GM12878 (cell line): ENCODE measurements around the gene DNMT3B. TPM values are rescaled to one million over a fixed set of nuclear protein-coding genes. Genes with fewer than 3 reads are reported as not detected.

Source experiments
- ATAC-seq: fragments of 200-7000 bp; cut with Tn5 transposase; 3 replicates; pipeline ENCODE4 v1.9.1; 2020; ENCODE audit warnings: mild to moderate bottlenecking, moderate library complexity
- BruUV-seq: library from RNA; stranded (reverse); fragments of 400-500 nt; replicated peaks from 2 replicates; lab custom pipeline; 2021; lab: Mats Ljungman, UMichigan
- CTCF ChIA-PET: fragments of 300-600 bp; sonication (Branson Sonifier 250); formaldehyde crosslinking; extraction: SDS; loops from one replicate; lab custom pipeline; 2021; ENCODE audit warnings: inconsistent platforms; lab: Yijun Ruan, JAX
- POLR2A ChIA-PET: fragments of 350-600 bp; formaldehyde crosslinking; extraction: SDS; loops from one replicate; lab custom pipeline; 2021; ENCODE audit warnings: inconsistent platforms; lab: Charles Lee
- RAD21 ChIA-PET: fragments of 300-600 bp; sonication (Branson Sonifier 250); formaldehyde crosslinking; loops from one replicate; lab custom pipeline; 2023; ENCODE audit warnings: antibody characterized with exemption; ENCODE audit not compliant: unreplicated experiment; lab: Charles Lee
- SMC1A ChIA-PET: fragments of 300-600 bp; sonication (Branson Sonifier 250); formaldehyde crosslinking; loops from one replicate; lab custom pipeline; 2023; ENCODE audit not compliant: unreplicated experiment, uncharacterized antibody; lab: Charles Lee
- DNase-seq: peaks from one replicate; pipeline ENCODE4 v3.0.0-alpha.2; 2011; ENCODE audit warnings: low read depth, low spot score
- FAIRE-seq: peaks from 3 replicates; lab custom pipeline; 2011; peaks lifted over from hg19 to GRCh38; lab: Jason Lieb, UNC
- H2AFZ ChIP-seq: 2 replicates; pipeline ENCODE4 v1.6.0; 2011; ENCODE audit warnings: low read depth, low read length, control low read depth; ENCODE audit not compliant: control insufficient read depth
- H3K27ac ChIP-seq: 2 replicates; pipeline ENCODE4 v1.5.1; 2011; ENCODE audit warnings: control low read depth; ENCODE audit not compliant: control insufficient read depth, insufficient read depth
- H3K27me3 ChIP-seq, 2 experiments: replicated peaks in 1 of 2; 2 replicates each; pipeline versions ENCODE4 v1.6.0 to v1.6.1; 2011; ENCODE audit warnings: low read length in 1 of 2; ENCODE audit not compliant: control insufficient read depth in 2 of 2, insufficient read depth in 2 of 2
- H3K36me3 ChIP-seq, 2 experiments: 2 replicates each; pipeline ENCODE4 v1.5.1; 2011; ENCODE audit warnings: low read length in 1 of 2; ENCODE audit not compliant: control insufficient read depth in 2 of 2, insufficient read depth in 2 of 2
- H3K4me1 ChIP-seq: 2 replicates; pipeline ENCODE4 v1.6.1; 2011; ENCODE audit warnings: mild to moderate bottlenecking, low read length, moderate library complexity, mixed read lengths; ENCODE audit not compliant: control insufficient read depth, insufficient read depth
- H3K4me2 ChIP-seq: 2 replicates; pipeline ENCODE4 v1.6.0; 2011; ENCODE audit warnings: control low read depth; ENCODE audit not compliant: control insufficient read depth, insufficient read depth
- H3K4me3 ChIP-seq: fragments of 200-600 bp; sonication (generic); 2 replicates; pipeline ENCODE4 v1.5.1; 2016
- H3K79me2 ChIP-seq: 2 replicates; pipeline ENCODE4 v1.6.0; 2011; ENCODE audit warnings: low read length; ENCODE audit not compliant: control insufficient read depth, insufficient read depth
- H3K9ac ChIP-seq: 2 replicates; pipeline ENCODE4 v1.8.0; 2011; ENCODE audit warnings: low read length, control low read depth, mixed read lengths; ENCODE audit not compliant: control insufficient read depth, insufficient read depth
- H3K9me3 ChIP-seq: replicated peaks from 3 replicates; pipeline ENCODE4 v1.5.1; 2011; ENCODE audit warnings: mild to moderate bottlenecking, low read length; ENCODE audit not compliant: control insufficient read depth, insufficient read depth
- H4K20me1 ChIP-seq: 2 replicates; pipeline ENCODE4 v1.6.0; 2011; ENCODE audit not compliant: control insufficient read depth, insufficient read depth
- BMI1 ChIP-seq: fragments of 450-650 bp; IDR thresholded peaks from 2 replicates; pipeline ENCODE4 v1.6.1; 2016; ENCODE audit warnings: mild to moderate bottlenecking, moderate library complexity, borderline replicate concordance
- CHD2 ChIP-seq: IDR thresholded peaks from 2 replicates; pipeline ENCODE4 v1.6.1; 2011; ENCODE audit warnings: low read depth, low read length, improper control_type of control experiment, borderline replicate concordance
- ELK1 ChIP-seq: IDR thresholded peaks from 2 replicates; pipeline ENCODE4 v1.6.1; 2012; ENCODE audit warnings: low read depth, low read length, improper control_type of control experiment
- EP300 ChIP-seq, 2 experiments: fragments of 150-350 bp in 1 of 2; IDR thresholded peaks; 2 replicates each; pipeline ENCODE4 v1.6.1; 2011 to 2012; ENCODE audit warnings: low read depth in 2 of 2, low read length in 2 of 2, borderline replicate concordance in 1 of 2, improper control_type of control experiment in 1 of 2, inconsistent platforms in 1 of 2; ENCODE audit not compliant: control insufficient read depth in 1 of 2
- KAT2A ChIP-seq: conservative IDR thresholded peaks from 2 replicates; pipeline ENCODE4 v1.6.1; 2011; ENCODE audit warnings: low read depth, low read length; ENCODE audit not compliant: control insufficient read depth
- MXI1 ChIP-seq: fragments of 150-350 bp; IDR thresholded peaks from 2 replicates; pipeline ENCODE4 v1.6.1; 2011; ENCODE audit warnings: low read depth, mild to moderate bottlenecking, inconsistent platforms, low read length, improper control_type of control experiment
- POLR2A ChIP-seq: IDR thresholded peaks from 2 replicates; pipeline ENCODE4 v1.6.1; 2011; ENCODE audit warnings: low read depth, mild to moderate bottlenecking, low read length
- STAT1 ChIP-seq: fragments of 450-650 bp; conservative IDR thresholded peaks from 2 replicates; pipeline ENCODE4 v1.6.1; 2014; ENCODE audit warnings: antibody characterized with exemption, mild to moderate bottlenecking
- TCF3 ChIP-seq: IDR thresholded peaks from 2 replicates; pipeline ENCODE4 v1.6.1; 2012; ENCODE audit warnings: low read depth, mild to moderate bottlenecking, low read length, borderline replicate concordance; ENCODE audit not compliant: insufficient read depth
- ZBTB40 ChIP-seq: fragments of 450-650 bp; IDR thresholded peaks from 2 replicates; pipeline ENCODE4 v1.6.1; 2016; ENCODE audit warnings: mild to moderate bottlenecking, moderate library complexity, borderline replicate concordance
- WGBS: methylation state at CpG from one replicate; pipeline ENCODE4 v1.1.6; 2016; ENCODE audit warnings: low lambda C conversion rate; ENCODE audit not compliant: insufficient replicate concordance, insufficient coverage; ENCODE audit errors: missing lambda C conversion rate; 5-methylcytosine and 5-hydroxymethylcytosine counted together
- in situ Hi-C: fragments of 300-500 bp; cut with MboI; formaldehyde crosslinking; loops from 9 replicates; pipeline ENCODE4 v1.14.3; 2018; ENCODE audit warnings: mixed read lengths
- intact Hi-C: fragments of 100-400 bp; cut with micrococcal nuclease; formaldehyde crosslinking; loops from one replicate; pipeline ENCODE4 v1.14.2; 2022; ENCODE audit not compliant: unreplicated experiment
- polyA plus RNA-seq, 11 experiments: library from polyadenylated mRNA; depleted of rRNA in 4 of 11; unstranded in 6 of 11; stranded (reverse) in 5 of 11; fragments of >200 nt; fragmentation: Nextera tagmentation in 4 of 11; fragmentation: Illumina TruSeq in 1 of 11; extraction: Ambion mirVana in 4 of 11; extraction: Trizol in 1 of 11; gene quantifications; 1 replicate in 1 of 11; 2 replicates in 10 of 11; pipeline versions ENCODE4 v1.2.1 to v1.2.3, GENCODE V29; 2011 to 2016; ENCODE audit warnings: inconsistent platforms in 2 of 11, missing spikeins in 2 of 11, low read depth in 1 of 11
- total RNA-seq, 4 experiments: library from RNA; depleted of rRNA in 3 of 4; stranded (reverse); fragments of >200 nt in 3 of 4; fragmentation: Illumina TruSeq in 1 of 4; extraction: Trizol in 1 of 4; gene quantifications; 2 replicates each; pipeline versions ENCODE4 v1.2.1 to v1.2.3, GENCODE V29; 2013 to 2021
- TF ChIP-seq, protein P1 (sequence below): IDR thresholded peaks from 2 replicates; pipeline ENCODE4 v1.6.1; 2012; ENCODE audit warnings: low read length, inconsistent platforms

DNMT3B gene
- total and polyA plus RNA-seq, 10 of the 15 experiments (the other 5 are each of a cell fraction or from before 2014, with no cell fraction given): 0.23 to 1.9 (median 1.1) TPM

DNA sequence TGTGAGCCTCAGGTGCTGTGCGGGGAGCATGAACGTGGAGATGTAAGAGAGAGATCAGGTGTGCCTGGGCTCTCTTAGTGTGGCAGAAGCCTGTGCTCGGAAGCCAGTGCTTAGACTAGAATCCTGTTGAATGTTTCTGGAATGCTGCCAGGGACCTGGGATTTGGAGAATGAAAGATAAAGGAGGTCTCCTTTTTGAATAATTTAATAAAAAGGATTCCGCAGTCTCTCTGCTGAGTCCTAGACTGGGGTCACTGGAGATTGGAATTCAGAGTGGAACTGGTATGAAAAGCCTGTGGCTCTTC is 77.7 kb downstream of the DNMT3B start:
- Histone ChIP-seq H3K9me3 (no peaks in the 10 kb centered on the region), H4K20me1 (no peaks in the 10 kb centered on the region), H3K4me2 (no peak overlapping the region), H2AFZ (no peak overlapping the region), H3K79me2 (peaks cover 9% of the 10 kb centered on the region), H3K4me3 (no peak overlapping the region), H3K27ac (no peak overlapping the region), H3K9ac (no peak overlapping the region), H3K27me3 (no peaks in the 10 kb centered on the region), H3K36me3 (peaks cover 27 to 43% of the 10 kb centered on the region in 2 experiments), H3K4me1 (no peaks in the 10 kb centered on the region; the same call in 1 of the 2 replicates)
- 98% methylated on average over 4 of the region's 4 CpGs for WGBS
- CTCF ChIA-PET: no interaction called here
- DNase-seq (no peak), FAIRE-seq (no peak), ATAC-seq (no peak)
- intact Hi-C loops (no loop called here), in situ Hi-C loops (no loop called here)
- RAD21 ChIA-PET: no interaction called here
- SMC1A ChIA-PET: no interaction called here
- POLR2A ChIA-PET: no interaction called here
- TF ChIP-seq, protein P1, sequence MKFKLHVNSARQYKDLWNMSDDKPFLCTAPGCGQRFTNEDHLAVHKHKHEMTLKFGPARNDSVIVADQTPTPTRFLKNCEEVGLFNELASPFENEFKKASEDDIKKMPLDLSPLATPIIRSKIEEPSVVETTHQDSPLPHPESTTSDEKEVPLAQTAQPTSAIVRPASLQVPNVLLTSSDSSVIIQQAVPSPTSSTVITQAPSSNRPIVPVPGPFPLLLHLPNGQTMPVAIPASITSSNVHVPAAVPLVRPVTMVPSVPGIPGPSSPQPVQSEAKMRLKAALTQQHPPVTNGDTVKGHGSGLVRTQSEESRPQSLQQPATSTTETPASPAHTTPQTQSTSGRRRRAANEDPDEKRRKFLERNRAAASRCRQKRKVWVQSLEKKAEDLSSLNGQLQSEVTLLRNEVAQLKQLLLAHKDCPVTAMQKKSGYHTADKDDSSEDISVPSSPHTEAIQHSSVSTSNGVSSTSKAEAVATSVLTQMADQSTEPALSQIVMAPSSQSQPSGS: no peak
- TF ChIP-seq BMI1: no peak
- 0 out of 2 replicates have a peak, but pooled peaks have one; percentile 6 for TF ChIP-seq TCF3
- BruUV-seq: no TSS peak

GRCh38 chr20:32841174-32841573 is 79.0 kb downstream of the DNMT3B start:
- BruUV-seq: no TSS peak
- ChIA-PET SMC1A (no interaction called here), RAD21 (no interaction called here), POLR2A (no interaction called here), CTCF (interaction anchor here (1.2 kb wide), 1 partner anchor 9 kb away, joined by 3 read pairs; no protein-coding TSS in a partner anchor)
- Histone ChIP-seq H4K20me1 (no peaks in the 10 kb centered on the region), H3K36me3 (peaks cover 25 to 47% of the 10 kb centered on the region in 2 experiments), H3K79me2 (peaks cover 9% of the 10 kb centered on the region), H3K4me3 (no peak overlapping the region), H3K9me3 (no peaks in the 10 kb centered on the region), H3K4me1 (no peaks in the 10 kb centered on the region; the same call in 1 of the 2 replicates), H3K4me2 (no peak overlapping the region), H3K27ac (no peak overlapping the region), H2AFZ (no peak overlapping the region), H3K9ac (no peak overlapping the region), H3K27me3 (no peaks in the 10 kb centered on the region)
- in situ Hi-C loops: no loop called here
- intact Hi-C loops: no loop called here
- WGBS: 81% methylated on average over 7 of the region's 9 CpGs
- no peak for DNase-seq
- ATAC-seq: no peak
- FAIRE-seq: no peak
- TF ChIP-seq EP300 (IDR thresholded peaks at IDR 0.05; ENCODE audit: borderline replicate concordance in 1 of 2, control insufficient read depth in 1 of 2, low read depth in 2 of 2, low read length in 2 of 2) (no peak), ELK1 (no peak), KAT2A (no peak), POLR2A (no peak), MXI1 (no peak), CHD2 (no peak), STAT1 (no peak), ZBTB40 (no peak)
